Measurements from ENCODE around the gene ACTN3. TPM values are rescaled to one million over a fixed set of nuclear protein-coding genes. Genes with fewer than 3 reads are reported as not detected.

ACTN3 gene
- total and polyA plus RNA-seq, 2 experiments from 2014 or later: 0.58 TPM; not detected in 1

- H3K79me2 ChIP-seq: no peaks in the 10 kb centered on the region
- no peaks in the 10 kb centered on the region for H3K36me3 ChIP-seq (replicated peaks; ENCODE audit: insufficient read depth, low read depth)
- H3K4me1 ChIP-seq (ENCODE audit: insufficient read depth): no peaks in the 10 kb centered on the region
- H3K27me3 ChIP-seq: no peaks in the 10 kb centered on the region
- H3K9me3 ChIP-seq (ENCODE audit: low read depth): no peaks in the 10 kb centered on the region
- no peaks in the 10 kb centered on the region for H4K20me1 ChIP-seq (ENCODE audit: insufficient read depth, poor library complexity, severe bottlenecking)
- no peak for TF ChIP-seq CTCF (IDR thresholded peaks at IDR 0.05; ENCODE audit: poor library complexity)
- TF ChIP-seq EZH2 (IDR thresholded peaks at IDR 0.05; ENCODE audit: borderline replicate concordance): no peak
- no peak for TF ChIP-seq EZH2phosphoT487 (IDR thresholded peaks at IDR 0.05; ENCODE audit: low read depth, severe bottlenecking, unreplicated experiment)
- H2AFZ ChIP-seq: no peak overlapping the region
- no peak overlapping the region for H3K27ac ChIP-seq
- no peak overlapping the region for H3K4me2 ChIP-seq
- no peaks in the 10 kb centered on the region for H3K9me2 ChIP-seq (replicated peaks; ENCODE audit: insufficient read depth)
- no peak for DNase-seq (ENCODE audit: low spot score)
- WGBS (ENCODE audit: low lambda C conversion rate, missing lambda C conversion rate): 86% methylated on average over 5 of the region's 5 CpGs
- H3K4me3 ChIP-seq: no peak overlapping the region
Observed at GRCh38 chr11:66564984-66565383, 18.3 kb downstream of the ACTN3 start.

- H3K27me3 ChIP-seq: no peaks in the 10 kb centered on the region
- H3K9me2 ChIP-seq (replicated peaks; ENCODE audit: insufficient read depth): no peaks in the 10 kb centered on the region
- no peak overlapping the region for H2AFZ ChIP-seq
- WGBS (ENCODE audit: low lambda C conversion rate, missing lambda C conversion rate): 95% methylated on average over 8 of the region's 8 CpGs
- no peaks in the 10 kb centered on the region for H3K4me1 ChIP-seq (ENCODE audit: insufficient read depth)
- H3K4me2 ChIP-seq: no peak overlapping the region
- H3K27ac ChIP-seq: no peak overlapping the region
- no peak for DNase-seq (ENCODE audit: low spot score)
- TF ChIP-seq EZH2phosphoT487 (IDR thresholded peaks at IDR 0.05; ENCODE audit: low read depth, severe bottlenecking, unreplicated experiment) (no peak), EZH2 (IDR thresholded peaks at IDR 0.05; ENCODE audit: borderline replicate concordance) (no peak), CTCF (IDR thresholded peaks at IDR 0.05; ENCODE audit: poor library complexity) (no peak)
- no peaks in the 10 kb centered on the region for H3K79me2 ChIP-seq
- no peaks in the 10 kb centered on the region for H3K9me3 ChIP-seq (ENCODE audit: low read depth)
- H3K4me3 ChIP-seq: no peak overlapping the region
- no peaks in the 10 kb centered on the region for H3K36me3 ChIP-seq (replicated peaks; ENCODE audit: insufficient read depth, low read depth)
- H4K20me1 ChIP-seq (ENCODE audit: insufficient read depth, poor library complexity, severe bottlenecking): no peaks in the 10 kb centered on the region
Observed at GRCh38 chr11:66566221-66566620, 19.5 kb downstream of the ACTN3 start.

- H3K4me2 ChIP-seq: no peak overlapping the region
- no peak overlapping the region for H2AFZ ChIP-seq
- no peaks in the 10 kb centered on the region for H4K20me1 ChIP-seq (ENCODE audit: insufficient read depth, poor library complexity, severe bottlenecking)
- H3K9me3 ChIP-seq (ENCODE audit: low read depth): no peaks in the 10 kb centered on the region
- H3K4me3 ChIP-seq: no peak overlapping the region
- H3K79me2 ChIP-seq: no peaks in the 10 kb centered on the region
- DNase-seq (ENCODE audit: low spot score): no peak
- H3K27ac ChIP-seq: no peak overlapping the region
- no peaks in the 10 kb centered on the region for H3K36me3 ChIP-seq (replicated peaks; ENCODE audit: insufficient read depth, low read depth)
- H3K9me2 ChIP-seq (replicated peaks; ENCODE audit: insufficient read depth): no peaks in the 10 kb centered on the region
- H3K27me3 ChIP-seq: no peaks in the 10 kb centered on the region
- WGBS (ENCODE audit: low lambda C conversion rate, missing lambda C conversion rate): 97% methylated on average over 14 of the region's 15 CpGs
- TF ChIP-seq EZH2phosphoT487 (IDR thresholded peaks at IDR 0.05; ENCODE audit: low read depth, severe bottlenecking, unreplicated experiment) (no peak), EZH2 (IDR thresholded peaks at IDR 0.05; ENCODE audit: borderline replicate concordance) (no peak), CTCF (IDR thresholded peaks at IDR 0.05; ENCODE audit: poor library complexity) (no peak)
- H3K4me1 ChIP-seq (ENCODE audit: insufficient read depth): no peaks in the 10 kb centered on the region
Observed at GRCh38 chr11:66567787-66568123, 21.1 kb downstream of the ACTN3 start.

Data from hepatocyte (in vitro differentiated cells).